ENCODE data around the gene CA9.
"Not testable (repeated sequence)": the region's sequence is repeated elsewhere in the genome, so short reads cannot be mapped to it uniquely, and the experiment has no call there.

Gene CA9

DNA sequence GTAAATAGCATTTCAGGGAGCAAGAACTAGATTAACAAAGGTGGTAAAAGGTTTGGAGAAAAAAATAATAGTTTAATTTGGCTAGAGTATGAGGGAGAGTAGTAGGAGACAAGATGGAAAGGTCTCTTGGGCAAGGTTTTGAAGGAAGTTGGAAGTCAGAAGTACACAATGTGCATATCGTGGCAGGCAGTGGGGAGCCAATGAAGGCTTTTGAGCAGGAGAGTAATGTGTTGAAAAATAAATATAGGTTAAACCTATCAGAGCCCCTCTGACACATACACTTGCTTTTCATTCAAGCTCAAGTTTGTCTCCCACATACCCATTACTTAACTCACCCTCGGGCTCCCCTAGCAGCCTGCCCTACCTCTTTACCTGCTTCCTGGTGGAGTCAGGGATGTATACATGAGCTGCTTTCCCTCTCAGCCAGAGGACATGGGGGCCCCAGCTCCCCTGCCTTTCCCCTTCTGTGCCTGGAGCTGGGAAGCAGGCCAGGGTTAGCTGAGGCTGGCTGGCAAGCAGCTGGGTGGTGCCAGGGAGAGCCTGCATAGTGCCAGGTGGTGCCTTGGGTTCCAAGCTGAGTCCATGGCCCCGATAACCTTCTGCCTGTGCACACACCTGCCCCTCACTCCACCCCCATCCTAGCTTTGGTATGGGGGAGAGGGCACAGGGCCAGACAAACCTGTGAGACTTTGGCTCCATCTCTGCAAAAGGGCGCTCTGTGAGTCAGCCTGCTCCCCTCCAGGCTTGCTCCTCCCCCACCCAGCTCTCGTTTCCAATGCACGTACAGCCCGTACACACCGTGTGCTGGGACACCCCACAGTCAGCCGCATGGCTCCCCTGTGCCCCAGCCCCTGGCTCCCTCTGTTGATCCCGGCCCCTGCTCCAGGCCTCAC, at the start of gene CA9:
Gene CA9, plus strand, starts transcription at position 797 of the 893 bp plus-strand sequence. Its CDS starts 32 bp downstream, at position 829.
- DNase-seq (ENCODE audit: low read depth, low spot score) = no peak

DNA sequence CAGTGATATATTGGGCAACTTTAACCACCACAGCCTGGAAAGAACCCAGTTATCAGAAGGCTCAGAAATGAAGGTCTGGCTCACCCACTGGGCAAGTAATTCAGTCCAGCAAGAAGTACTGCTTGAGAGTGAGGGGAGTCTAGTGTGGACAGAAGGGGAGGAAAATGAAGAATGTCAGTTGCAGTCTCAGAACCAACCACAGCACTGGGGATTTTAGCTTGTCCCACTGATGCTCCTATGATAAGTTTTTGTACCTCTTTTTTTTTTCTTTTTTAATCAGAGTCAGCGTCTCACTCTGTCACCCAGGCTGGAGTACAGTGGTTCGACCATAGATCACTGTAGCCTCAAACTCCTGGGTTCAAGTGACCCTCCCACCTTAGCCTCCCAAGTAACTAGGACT, 46.2 kb upstream of the CA9 start:
- DNase-seq (ENCODE audit: low read depth, low spot score) = no peak

DNA sequence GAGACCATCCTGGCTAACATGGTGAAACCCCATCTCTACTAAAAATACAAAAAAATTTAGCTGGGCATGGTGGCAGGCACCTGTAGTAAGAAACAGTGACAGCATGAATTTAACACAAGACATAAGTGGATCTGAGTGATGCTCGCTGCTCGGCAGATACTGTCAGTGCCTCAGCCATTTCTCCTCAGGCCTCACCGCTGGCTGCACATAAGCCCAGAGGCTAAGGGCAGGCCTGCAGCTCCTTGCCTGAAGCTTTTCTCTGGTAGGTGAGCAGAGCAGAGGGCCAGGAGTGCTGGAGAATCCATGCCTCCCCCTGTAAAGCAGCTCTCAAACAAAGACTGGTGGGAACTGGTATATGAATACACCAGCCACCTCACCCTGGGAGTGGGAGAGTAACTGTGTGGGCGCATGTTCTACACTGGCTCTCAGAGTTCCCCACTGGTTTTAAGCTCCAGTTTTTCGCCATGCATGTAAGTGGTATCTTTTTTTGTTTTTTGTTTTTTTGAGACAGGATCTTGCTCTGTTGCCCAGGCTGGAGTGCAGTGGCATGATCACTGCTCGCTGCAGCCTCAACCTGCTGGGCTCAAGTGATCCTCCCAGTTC, 45.2 kb upstream of the CA9 start:
- no peak for DNase-seq (ENCODE audit: low read depth, low spot score)

DNA sequence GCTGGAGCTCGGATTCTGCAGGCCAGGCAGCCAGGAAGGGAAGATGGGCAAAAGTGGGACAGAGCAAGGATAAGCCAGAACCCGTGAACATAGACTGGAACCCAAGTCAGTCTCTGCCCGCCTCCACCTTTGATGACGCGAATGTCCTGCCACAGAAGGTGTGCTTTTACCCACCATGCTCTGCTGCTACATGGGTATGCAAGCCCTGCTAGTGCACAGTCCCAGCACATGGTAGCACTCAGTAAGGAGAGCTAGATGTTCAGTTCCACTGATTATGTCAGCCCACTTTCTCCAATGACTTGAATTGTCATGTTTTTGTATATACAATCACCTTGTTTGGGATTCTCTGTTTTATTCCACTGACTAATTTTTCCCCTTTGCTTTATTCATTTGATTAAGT, 44.1 kb upstream of the CA9 start:
- no peak for DNase-seq (ENCODE audit: low read depth, low spot score)

DNA sequence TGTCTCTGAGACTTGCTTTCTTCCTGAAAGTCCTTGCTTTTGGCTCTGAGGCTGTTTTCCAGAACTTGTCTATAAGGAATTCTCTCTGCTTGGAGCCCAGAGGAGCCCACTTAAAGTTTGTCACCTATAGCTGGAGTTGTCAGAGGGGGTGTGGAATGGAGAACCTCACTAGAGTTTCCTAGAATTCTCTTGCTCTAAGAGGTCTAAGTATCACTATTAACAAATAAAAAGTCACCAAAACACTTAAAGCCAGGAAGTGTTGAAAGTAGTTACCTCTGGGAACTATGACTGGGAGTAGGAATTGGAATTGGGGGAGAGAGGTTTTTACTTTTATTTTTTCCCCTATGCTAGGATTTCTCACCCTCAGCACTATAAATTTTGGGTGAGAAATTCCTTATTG, 38.0 kb upstream of the CA9 start:
- no peak for DNase-seq (ENCODE audit: low read depth, low spot score)

DNA sequence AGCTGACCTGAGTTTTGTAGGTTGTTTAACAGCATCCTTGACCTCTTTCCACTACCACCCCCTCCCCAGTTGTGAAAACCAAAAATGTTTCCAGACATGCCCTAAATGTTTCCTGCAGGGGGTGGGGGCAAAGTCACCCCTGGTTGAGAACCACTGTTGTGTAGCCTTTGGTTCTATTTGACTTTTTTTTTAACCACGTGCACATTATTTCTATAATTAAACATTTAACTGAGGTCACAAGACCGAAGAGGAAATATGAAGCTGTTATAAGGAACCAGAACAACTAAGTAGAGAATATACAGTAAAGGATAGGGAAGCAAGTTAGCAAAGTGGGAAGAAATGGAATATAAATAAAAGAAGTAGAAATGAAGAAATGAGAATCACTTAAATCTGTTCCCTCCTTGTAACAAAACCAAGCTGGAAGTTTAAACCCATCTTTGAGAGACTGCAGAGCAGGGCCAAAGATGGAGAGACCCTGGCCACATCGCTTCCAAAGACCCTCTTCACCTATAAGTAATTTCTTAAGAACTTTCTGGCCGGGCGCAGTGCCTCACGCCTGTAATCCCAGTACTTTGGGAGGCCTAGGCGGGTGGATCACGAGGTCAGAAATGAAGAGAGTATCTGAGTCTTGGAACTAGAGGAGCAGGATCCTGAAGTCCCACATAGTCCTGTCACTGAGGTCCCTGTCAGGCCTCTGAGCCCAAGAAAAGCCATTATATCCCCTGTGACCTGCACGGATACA, 37.4 kb upstream of the CA9 start:
- DNase-seq (ENCODE audit: low read depth, low spot score) = no peak

DNA sequence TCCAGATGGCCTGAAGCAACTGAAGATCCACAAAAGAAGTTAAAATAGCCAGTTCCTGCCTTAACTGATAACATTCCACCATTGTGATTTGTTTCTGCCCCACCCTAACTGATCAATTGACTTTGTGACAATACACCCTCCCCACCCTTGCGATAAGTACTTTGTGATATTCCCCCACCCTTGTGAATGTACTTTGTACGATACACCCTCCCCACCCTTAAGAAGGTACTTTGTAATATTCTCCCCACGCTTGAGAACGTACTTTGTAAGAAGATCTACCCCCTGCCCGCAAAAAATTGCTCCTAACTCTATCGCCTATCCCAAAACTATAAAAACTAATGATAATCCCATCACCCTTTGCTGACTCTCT, 36.9 kb upstream of the CA9 start:
- not testable (repeated sequence) for DNase-seq (ENCODE audit: low read depth, low spot score)

DNA sequence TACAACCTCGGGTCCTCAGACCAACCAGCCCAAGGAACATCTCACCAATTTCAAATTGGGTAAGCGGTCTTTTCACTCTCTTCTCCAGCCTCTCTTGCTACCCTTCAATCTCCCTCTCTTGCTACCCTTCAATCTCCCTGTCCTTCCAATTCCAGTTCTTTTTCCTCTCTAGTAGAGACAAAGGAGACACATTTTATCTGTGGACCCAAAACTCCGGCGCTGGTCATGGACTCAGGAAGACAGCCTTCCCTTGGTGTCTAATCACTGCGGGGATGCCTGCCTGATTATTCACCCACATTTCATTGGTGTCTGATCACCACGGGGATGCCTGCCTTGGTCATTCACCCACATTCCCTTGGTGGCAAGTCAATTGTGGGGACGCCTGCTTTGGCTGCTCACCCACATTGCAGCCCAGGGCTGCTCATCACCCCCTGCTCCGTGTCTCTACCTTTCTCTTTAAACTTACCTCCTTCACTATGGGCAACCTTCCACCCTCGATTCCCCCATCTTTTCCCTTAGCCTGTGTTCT, 36.2 kb upstream of the CA9 start:
- not testable (repeated sequence) for DNase-seq (ENCODE audit: low read depth, low spot score)

DNA sequence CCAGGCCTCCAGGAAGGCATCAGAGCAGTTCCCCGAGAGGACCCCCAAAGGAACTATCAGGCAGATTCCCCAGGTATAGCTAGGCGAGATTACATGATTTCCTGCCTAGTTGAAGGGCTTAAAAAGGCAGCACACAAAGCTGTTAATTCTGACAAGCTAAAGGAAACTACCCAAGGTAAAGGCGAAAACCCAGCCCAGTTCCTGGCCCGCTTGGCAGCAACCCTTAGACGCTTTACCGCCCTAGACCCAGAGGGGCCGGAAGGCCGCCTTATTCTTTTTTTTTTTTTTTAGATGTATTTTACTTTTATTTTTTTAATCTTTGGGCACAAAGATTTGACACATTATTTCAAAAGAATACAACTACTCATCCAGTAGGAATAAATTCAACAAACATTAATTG, 35.0 kb upstream of the CA9 start:
- not testable (repeated sequence) for DNase-seq (ENCODE audit: low read depth, low spot score)

DNA sequence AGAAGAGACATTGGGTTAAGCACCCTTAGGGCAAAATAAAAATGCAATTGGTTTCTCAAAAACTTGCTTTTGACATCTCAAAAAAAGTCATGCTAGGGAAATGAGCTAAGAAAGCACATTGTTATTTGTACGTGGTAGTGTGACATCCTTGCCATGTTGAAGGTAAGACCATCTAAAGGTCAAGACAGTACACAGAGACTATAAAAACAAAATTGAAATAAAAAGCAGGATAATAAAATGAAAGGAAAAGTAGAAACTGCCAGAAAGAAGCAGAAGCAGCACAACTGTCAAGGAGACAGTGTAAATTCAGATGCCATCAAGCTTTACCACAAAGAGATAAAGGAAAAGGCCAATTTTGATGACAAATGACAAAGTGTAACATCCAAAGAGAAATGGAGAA, 34.5 kb upstream of the CA9 start:
- not testable (repeated sequence) for DNase-seq (ENCODE audit: low read depth, low spot score)

DNA sequence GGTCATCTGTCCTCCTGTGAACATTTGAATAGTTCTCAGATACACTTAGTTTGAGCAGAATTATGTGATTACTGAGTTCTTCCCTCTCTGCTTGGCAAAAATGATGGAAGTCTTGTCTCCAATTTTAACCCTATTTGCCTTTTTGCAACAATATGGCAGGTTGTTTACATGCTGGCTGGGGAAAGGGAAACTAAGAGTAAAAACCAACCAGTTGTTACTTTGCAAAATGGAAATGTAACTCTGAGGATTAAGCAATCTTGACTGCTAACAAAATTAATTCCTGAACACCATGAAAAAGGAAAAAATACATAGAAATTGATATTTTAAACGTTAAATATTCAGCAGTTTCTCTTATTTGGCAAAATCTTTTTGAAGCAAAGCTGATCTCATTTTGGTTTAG, 34.1 kb upstream of the CA9 start:
- no peak for DNase-seq (ENCODE audit: low read depth, low spot score)

DNA sequence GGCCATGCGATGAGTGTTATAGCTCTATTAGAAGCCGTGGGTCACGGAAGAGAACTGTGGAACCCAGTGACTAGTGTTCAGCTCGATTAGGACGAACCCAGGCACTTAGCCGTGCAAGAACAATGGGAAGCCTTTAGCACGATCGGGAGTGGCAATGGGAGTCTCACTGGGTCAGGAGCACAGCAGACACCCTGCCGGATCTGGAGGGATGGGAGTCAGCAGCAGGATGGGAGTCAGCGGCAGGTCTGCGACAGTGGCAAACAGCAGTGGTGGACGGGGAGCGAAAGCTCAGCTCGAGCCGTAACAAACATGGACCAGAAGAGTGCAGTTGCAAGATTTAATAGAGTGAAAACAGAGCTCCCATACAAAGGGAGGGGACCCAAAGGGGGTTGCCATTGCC, 33.3 kb upstream of the CA9 start:
- not testable (repeated sequence) for DNase-seq (ENCODE audit: low read depth, low spot score)

DNA sequence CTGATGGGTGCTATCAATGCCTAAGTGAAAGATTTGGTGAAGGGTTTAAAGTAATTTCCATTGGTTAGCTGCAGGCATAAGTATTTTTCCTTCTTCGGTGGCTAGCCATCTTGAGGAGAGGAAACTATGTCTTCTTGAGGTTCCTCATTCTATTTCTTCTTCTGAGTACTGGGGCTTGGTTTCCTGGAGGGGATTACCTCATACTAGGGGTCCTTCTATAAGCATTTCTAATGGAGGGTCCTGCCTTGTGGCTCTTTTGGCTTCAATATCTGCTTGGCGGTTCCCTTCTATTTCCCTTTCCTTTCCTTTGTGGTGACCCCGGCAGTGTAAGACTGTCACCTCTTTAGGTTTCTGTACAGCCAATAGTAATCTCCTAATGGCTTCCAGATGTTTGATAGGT, 32.2 kb upstream of the CA9 start:
- not testable (repeated sequence) for DNase-seq (ENCODE audit: low read depth, low spot score)

DNA sequence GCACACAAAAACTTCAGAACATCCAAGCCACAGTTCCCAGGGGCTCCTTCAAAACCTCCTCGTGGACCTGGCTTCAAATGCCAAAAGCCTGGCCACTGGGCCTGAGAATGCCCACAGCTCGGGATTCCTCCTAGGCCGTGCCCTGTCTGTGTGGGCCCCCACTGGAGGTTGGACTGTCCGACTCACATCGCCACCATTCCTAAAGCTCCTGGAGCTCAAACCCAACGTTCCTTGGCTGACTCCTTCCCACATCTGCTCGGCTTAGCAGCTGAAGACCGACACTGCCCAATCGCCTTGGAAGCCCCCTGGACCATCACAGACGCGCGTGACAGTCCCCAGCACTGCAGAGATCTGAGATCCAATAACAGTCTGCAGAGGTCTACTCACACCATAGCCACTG, 30.7 kb upstream of the CA9 start:
- DNase-seq (ENCODE audit: low read depth, low spot score) = no peak

DNA sequence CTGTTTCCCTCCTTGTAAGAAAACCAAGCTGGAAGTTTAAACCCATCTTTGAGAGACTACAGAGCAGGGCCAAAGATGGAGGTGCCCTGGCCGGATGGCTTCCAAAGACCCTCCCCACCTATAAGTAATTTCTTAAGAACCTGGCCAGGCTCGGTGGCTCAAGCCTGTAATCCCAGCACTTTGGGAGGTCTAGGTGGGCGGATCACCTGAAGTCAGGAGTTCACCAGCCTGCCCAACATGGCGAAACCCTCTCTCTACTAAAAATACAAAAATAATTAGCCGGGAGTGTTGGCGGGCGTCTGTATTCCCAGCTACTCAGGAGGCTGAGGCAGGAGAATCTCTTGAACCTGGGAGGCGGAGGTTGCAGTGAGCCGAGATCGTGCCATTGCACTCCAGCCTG, 28.0 kb upstream of the CA9 start:
- not testable (repeated sequence) for DNase-seq (ENCODE audit: low read depth, low spot score)

DNA sequence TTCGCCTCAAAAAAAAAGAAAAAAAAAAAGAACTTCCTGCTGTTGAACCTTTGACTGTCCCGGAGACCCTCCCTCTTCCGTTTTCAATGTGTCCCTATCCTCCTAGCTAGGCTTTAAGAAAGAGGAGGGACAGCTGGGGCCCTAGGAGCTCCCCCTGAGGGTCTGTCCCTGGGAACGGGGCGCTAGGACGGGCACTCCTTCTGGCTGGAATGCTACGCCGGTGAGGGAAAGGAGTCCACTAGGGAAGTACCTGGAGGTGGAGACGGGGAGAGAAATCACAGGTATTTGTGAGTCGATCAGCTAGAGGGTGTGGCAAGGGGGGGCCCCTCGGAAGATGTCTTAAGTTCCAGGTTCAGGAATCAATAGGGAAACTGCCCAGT, 27.6 kb upstream of the CA9 start:
- DNase-seq (ENCODE audit: low read depth, low spot score) = peak; percentile 73

DNA sequence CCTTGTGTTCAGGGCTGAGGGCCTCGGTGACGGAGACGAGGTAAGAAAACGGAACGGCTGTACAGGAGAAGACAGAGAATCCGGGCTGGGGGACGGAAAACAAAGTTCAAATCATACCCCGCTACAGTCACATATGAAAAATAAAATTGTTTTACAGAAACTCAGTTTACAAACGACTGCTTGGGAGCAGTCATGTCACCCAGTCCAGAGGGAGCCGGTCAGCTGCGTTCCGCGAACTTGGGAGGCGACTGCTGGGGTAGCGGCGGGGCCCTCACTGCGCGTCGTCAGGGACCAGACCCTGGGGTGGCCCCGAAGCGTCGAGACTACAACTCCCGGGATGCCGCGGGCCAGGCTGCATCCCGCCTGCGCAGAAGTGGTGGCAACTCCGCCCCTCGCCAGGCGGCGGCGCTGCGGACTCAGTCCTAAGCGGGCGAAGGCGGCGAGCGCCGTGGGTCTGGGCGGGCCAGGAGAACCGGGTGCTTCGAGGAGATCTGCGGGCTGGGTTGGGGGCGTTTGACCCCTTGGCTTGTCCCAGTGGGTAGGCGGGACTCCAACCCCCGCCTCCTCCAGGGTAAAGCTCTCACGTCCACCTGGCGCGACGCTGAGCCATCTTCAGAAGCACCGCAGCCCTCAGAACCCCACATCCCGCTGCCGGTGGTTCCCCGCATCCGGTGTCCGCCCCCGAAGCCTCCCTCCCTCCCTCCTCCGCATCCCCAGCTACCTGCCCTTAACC, 27.0 kb upstream of the CA9 start:
- DNase-seq (ENCODE audit: low read depth, low spot score) = peak; percentile 95

DNA sequence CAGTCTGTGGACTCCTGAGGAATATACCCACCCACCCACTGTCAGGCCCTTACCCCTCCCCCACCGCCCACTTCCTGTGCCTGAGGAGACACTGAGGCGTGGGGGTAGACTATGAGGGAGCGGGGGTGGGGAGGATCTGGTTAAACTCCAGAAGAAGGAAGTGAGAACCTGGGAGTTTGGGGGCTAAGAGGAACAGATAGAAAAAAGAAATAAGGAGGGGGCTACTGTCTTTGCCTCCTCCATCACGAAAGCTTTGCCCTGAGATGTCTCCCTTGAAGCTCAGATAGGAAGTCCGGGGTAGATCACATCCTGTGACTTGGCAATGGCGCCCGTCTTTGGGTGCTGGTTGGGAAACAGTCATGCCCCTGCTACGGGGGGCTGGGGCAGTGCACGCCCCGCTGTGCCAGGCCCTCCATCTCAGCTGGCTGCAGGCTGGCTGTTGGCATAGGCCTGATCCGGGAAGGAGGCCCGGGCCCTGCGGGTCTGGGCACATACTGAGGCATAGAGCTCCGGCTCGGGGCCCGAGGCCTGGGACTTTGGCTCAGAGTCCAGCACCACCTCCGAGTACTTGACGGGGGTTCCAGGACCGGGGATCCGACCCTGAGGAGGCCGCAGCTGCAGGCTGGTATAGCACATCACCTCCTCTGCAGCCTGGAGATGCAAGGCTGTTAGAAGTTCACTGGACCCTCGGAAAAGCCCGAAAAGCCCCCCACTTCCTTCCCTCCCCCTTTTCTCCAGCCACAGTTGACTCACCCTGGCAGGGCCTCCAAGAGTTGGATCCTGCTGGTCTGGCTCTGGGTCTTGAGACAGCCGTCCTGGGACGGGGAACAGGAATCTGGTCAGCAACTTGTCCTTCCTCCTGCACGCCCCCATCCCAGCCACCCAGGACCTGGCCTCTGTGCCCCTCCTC, 24.0 kb upstream of the CA9 start:
- no peak for DNase-seq (ENCODE audit: low read depth, low spot score)

DNA sequence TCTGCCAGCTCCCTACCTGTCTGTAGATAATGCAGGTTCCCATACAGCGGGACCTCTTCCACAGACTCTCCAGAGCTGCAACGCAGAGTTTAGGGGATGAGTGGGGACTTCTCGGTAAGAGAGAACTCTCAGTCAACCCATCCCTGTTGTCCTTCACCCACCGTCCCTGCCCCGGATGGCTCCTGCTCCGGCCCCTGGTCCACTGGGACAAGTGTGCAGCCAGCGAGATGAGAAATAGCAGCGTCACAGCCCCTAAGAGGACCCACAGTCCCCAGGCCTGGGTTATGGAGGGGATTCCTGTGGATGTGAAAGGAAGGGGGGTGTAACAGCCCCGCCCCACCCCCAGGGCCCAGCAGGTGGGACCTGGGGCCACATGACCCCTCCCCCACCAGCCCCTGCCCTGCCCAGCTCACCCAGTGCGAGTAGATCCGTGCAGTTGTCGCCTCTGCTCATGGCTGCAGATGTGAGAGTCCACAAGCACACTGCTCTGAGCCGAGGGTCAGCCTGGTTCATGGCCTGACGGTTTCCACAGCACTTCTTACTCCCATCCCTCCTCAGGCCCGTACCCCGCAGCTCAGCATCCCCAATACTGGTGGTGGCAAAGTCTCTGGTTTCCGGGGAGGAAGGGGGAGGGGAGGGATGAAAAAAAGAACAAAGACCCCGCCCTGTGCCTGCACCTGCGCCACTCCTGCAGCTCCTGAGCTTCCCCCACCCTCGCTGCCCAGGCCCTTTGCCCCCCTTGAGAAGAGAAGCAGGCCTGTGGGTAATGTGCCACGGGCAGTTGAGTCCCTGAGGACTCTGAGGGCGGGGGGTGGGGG, 23.2 kb upstream of the CA9 start, which contains the start of gene SIT1:
Gene SIT1, minus strand, starts transcription at position 591 of the 818 bp plus-strand sequence. Its CDS starts 78 bp downstream, at position 513.
- DNase-seq (ENCODE audit: low read depth, low spot score) = no peak
